Measurements from ENCODE around the gene TVP23B. TPM values are rescaled to one million over a fixed set of nuclear protein-coding genes. Genes with fewer than 3 reads are reported as not detected.
A peak's percentile ranks its signal among the peaks of the same experiment; 100 is the strongest.
"Not testable (repeated sequence)": the region's sequence is repeated elsewhere in the genome, so short reads cannot be mapped to it uniquely, and the experiment has no call there.

The TVP23B gene
- total and polyA plus RNA-seq, 2 of the 13 experiments (the other 11 are each of a cell fraction or from before 2014, with no cell fraction given): 45.1 to 66.5 TPM

GRCh38 chr17:18746551-18746950, 34.4 kb upstream of the TVP23B start:
- H3K4me2 ChIP-seq (ENCODE audit: low read depth, low read length): peak overlapping the region; percentile 47; the same call in 1 of the 2 replicates
- 7% methylated on average over 3 of the region's 3 CpGs for WGBS (ENCODE audit: low lambda C conversion rate)
- CTCF ChIA-PET (ENCODE audit: low intra/inter-chr PET ratio, low total read pairs); BruUV-seq (replicated peaks); H4K20me1 ChIP-seq (ENCODE audit: insufficient read depth, low read length); POLR2A ChIA-PET; H3K4me3 ChIP-seq (replicated peaks in 1 of 3; ENCODE audit: insufficient read depth in 1 of 3, low read depth in 2 of 3, low read length in 3 of 3); H3K9me3 ChIP-seq (ENCODE audit: low read length); H3K9ac ChIP-seq (ENCODE audit: insufficient read depth, low read depth, low read length); intact Hi-C loops (cut with micrococcal nuclease; ENCODE audit: unreplicated experiment); H3K27me3 ChIP-seq (ENCODE audit: control insufficient read depth in 1 of 2, insufficient read depth in 2 of 2, low read length in 2 of 2); H3K79me2 ChIP-seq (ENCODE audit: insufficient read depth, low read length); H3K36me3 ChIP-seq (replicated peaks in 1 of 2; ENCODE audit: control insufficient read depth in 1 of 2, insufficient read depth in 2 of 2, low read length in 2 of 2); H2AFZ ChIP-seq (ENCODE audit: low read length); in situ Hi-C loops (cut with HindIII; ENCODE audit: extremely low pct_ligation_motif_present, low pct_unique_long_range_greater_than_20kb); FAIRE-seq; TF ChIP-seq SOX13, FOXA1, CREB1 (IDR thresholded peaks at IDR 0.05): not testable (repeated sequence)
- ATAC-seq (peak; percentile 93), DNase-seq (ENCODE audit: low spot score) (peak; percentile 81)
- peaks cover 28% of the 10 kb centered on the region for H3K4me1 ChIP-seq (ENCODE audit: insufficient read depth, low read length)
- H3K27ac ChIP-seq (ENCODE audit: extremely low read length, insufficient read depth, low read length): peak overlapping the region; percentile 40
- TF ChIP-seq YEATS4 (CRISPR knock-in tag; IDR thresholded peaks at IDR 0.05; ENCODE audit: borderline replicate concordance) (peak; percentile 19; the same call in 1 of the 2 replicates), MIXL1 (CRISPR knock-in tag; IDR thresholded peaks at IDR 0.05) (0 out of 2 replicates have a peak, but pooled peaks have one; percentile 17), SOX13 (CRISPR knock-in tag; conservative IDR thresholded peaks at IDR 0.05 in 1 of 2, IDR thresholded peaks at IDR 0.05 in 1 of 2) (peak in 1 of 2 experiments; percentile 27; a peak in 1 of 4 replicates), HNF4A (CRISPR knock-in tag; IDR thresholded peaks at IDR 0.05) (peak; percentile 82), FOXA1 (CRISPR knock-in tag; IDR thresholded peaks at IDR 0.05) (peak; percentile 58; the same call in 1 of the 2 replicates), ZNF331 (CRISPR knock-in tag; IDR thresholded peaks at IDR 0.05) (0 out of 2 replicates have a peak, but pooled peaks have one; percentile 46), ETV5 (CRISPR knock-in tag; IDR thresholded peaks at IDR 0.05; ENCODE audit: borderline replicate concordance) (peak; percentile 59; the same call in 1 of the 2 replicates), CREB1 (CRISPR knock-in tag; IDR thresholded peaks at IDR 0.05) (peak; percentile 14; the same call in 1 of the 2 replicates), MAX (IDR thresholded peaks at IDR 0.05) (peak; percentile 66), ZMYM4 (CRISPR knock-in tag; IDR thresholded peaks at IDR 0.05) (peak; percentile 45; the same call in 1 of the 2 replicates), TFE3 (CRISPR knock-in tag; IDR thresholded peaks at IDR 0.05) (peak; percentile 73), THAP11 (CRISPR knock-in tag; IDR thresholded peaks at IDR 0.05) (peak; percentile 46; the same call in 1 of the 2 replicates), ATF2 (CRISPR knock-in tag; IDR thresholded peaks at IDR 0.05) (0 out of 2 replicates have a peak, but pooled peaks have one; percentile 45), AHDC1 (CRISPR knock-in tag; IDR thresholded peaks at IDR 0.05; ENCODE audit: borderline replicate concordance) (peak; percentile 36; the same call in 1 of the 2 replicates)
